ENCODE data around the gene GPR162.

The GPR162 gene

GRCh38 chr12:6839482-6840201, 18.0 kb downstream of the GPR162 start:
- peak; percentile 69 for DNase-seq

- DNase-seq, result no peak
Observed at GRCh38 chr12:6840330-6840729, 18.7 kb downstream of the GPR162 start.

GRCh38 chr12:6840761-6841515, 19.3 kb downstream of the GPR162 start, which contains the start of gene GNB3:
Gene GNB3, plus strand, starts transcription at chr12:6840925. Its CDS starts 363 bp downstream, at chr12:6841288.
- DNase-seq, result no peak

- DNase-seq, result no peak
Observed at GRCh38 chr12:6842075-6842474, 20.5 kb downstream of the GPR162 start.

GRCh38 chr12:6843118-6843902, 21.7 kb downstream of the GPR162 start:
- no peak for DNase-seq

GRCh38 chr12:6845395-6845794, 23.8 kb downstream of the GPR162 start:
- DNase-seq, result no peak

- DNase-seq, result no peak
Observed at GRCh38 chr12:6846316-6846869, 24.8 kb downstream of the GPR162 start.

- no peak for DNase-seq
Observed at GRCh38 chr12:6847676-6848075, 26.1 kb downstream of the GPR162 start.

GRCh38 chr12:6849427-6849826, 27.8 kb downstream of the GPR162 start:
- DNase-seq, result no peak

- DNase-seq, result no peak
Observed at GRCh38 chr12:6849976-6850560, 28.4 kb downstream of the GPR162 start.

- no peak for DNase-seq
Observed at GRCh38 chr12:6850796-6851152, 29.2 kb downstream of the GPR162 start.

GRCh38 chr12:6851153-6851920, 29.7 kb downstream of the GPR162 start, which contains the start of gene CDCA3:
Gene CDCA3, minus strand, starts transcription at chr12:6851286. Its CDS starts 334 bp downstream, at chr12:6850952.
- peak; percentile 96 for DNase-seq

- DNase-seq, result peak; percentile 100
Observed at GRCh38 chr12:6851921-6852650, 30.5 kb downstream of the GPR162 start, which contains the start of gene USP5. Gene USP5, plus strand, starts transcription at chr12:6852150. Its CDS starts 30 bp downstream, at chr12:6852180.

GRCh38 chr12:6852651-6853354, 31.2 kb downstream of the GPR162 start:
- peak; percentile 66 for DNase-seq

GRCh38 chr12:6853626-6854025, 32.0 kb downstream of the GPR162 start:
- DNase-seq, result no peak

GRCh38 chr12:6854036-6854435, 32.4 kb downstream of the GPR162 start:
- no peak for DNase-seq

GRCh38 chr12:6855322-6855721, 33.7 kb downstream of the GPR162 start:
- no peak for DNase-seq

- DNase-seq, result no peak
Observed at GRCh38 chr12:6858799-6859198, 37.2 kb downstream of the GPR162 start.

GRCh38 chr12:6860116-6860515, 38.5 kb downstream of the GPR162 start:
- no peak for DNase-seq

- no peak for DNase-seq
Observed at GRCh38 chr12:6860942-6861341, 39.3 kb downstream of the GPR162 start.

Data from right hindlimb (tissue), 1 donor.